GM19452 (cell line): Measurements from ENCODE around the gene CCR5.
"Not testable (repeated sequence)": the region's sequence is repeated elsewhere in the genome, so short reads cannot be mapped to it uniquely, and the experiment has no call there.

ENCODE experiments used
- ATAC-seq: cut with Tn5 transposase; IDR thresholded peaks from one replicate; pipeline ENCODE4 v1.9.1; 2021; ENCODE audit not compliant: unreplicated experiment

Gene CCR5

DNA sequence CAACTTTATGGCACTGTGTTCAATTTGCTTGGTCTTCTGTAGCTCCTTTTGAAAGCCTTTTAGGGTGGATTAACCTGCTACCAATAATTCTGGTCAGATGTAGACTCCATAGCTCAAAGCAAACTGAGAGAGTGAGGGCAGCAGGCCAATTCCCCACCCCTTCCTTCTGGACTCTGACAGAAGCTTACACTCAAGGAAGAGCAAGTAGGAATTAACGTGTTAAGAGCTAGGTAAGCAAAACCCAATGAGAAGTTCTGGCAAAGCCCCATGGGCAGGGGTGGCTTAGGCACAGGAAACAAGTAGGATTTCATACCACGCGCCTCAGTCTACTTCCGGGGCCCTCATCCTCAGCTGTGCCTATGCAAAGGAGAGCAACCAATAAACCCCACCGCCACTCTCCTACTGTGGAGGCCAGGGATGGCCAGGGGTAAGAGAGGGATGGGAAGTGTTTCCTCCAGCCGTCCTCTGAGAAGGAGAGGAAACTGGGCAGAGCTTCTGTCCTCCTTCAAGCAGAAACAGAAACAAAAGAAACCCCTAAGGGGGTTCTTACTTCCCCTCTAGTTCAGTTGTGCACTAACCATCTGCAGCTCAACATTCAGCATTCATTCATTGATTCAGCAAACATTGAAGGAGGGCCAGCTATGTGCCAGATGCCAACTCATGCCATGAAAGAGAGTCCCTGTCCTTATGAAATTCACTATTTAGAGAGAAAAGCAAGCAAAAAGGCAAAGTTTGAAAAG lies 12.6 kb downstream of the CCR5 start:
- no peak for ATAC-seq

DNA sequence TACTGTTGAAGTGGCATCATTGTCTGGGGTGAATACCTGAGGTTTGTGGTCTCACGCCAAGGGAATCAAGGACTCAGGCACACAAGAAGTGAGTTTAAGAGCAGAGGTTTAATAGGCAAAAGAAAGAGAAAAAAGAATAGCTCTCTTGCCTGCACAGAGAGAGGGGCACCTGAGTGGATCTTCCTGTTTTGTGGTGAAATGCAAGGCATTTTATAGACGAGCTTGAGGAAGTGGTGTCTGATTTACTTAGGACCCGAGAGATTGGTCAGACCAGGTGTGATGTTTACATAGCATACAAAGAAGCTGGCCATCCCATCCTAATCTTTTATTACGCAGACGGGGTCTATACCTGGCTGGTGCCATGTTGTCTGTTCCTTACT lies 13.2 kb downstream of the CCR5 start:
- no peak for ATAC-seq

DNA sequence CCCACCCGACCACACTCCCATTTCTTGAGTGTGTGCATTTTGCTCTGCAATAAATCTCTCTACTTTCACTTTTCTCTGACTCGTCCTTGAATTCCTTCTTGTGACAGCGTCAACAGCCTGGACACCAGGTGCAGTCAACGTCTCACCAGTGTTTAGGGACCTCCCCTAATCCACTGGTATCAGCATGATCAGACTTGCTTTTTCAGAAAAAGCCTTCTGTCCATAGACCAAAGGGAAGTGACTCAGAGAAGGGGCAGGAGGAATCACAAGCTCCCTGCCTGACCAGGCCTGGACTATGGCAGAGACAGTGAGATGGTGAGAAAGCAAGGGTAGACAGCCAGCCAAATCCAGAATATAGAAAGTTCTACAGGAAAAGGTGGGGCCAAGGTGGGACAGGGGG lies 15.5 kb downstream of the CCR5 start:
- no peak for ATAC-seq

DNA sequence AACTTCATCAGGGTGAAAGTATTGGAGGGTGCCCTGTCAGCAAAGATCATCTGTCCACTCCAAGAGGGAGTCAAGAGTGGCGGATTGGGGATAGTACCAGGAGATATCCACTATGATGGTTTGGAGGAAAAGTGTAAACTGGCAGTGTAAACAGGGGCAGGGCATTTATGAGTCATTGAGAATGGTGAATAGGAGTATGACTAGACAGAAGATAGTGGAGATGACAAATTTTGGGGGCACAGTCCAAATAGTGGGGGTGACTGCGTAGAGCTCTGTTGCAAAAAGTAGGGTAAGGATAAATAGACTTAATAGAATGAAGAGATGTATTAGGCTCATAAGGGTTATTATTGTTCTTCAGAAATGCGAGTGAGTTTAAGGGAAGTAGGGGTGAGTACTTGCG lies 18.1 kb downstream of the CCR5 start:
- ATAC-seq = not testable (repeated sequence)

DNA sequence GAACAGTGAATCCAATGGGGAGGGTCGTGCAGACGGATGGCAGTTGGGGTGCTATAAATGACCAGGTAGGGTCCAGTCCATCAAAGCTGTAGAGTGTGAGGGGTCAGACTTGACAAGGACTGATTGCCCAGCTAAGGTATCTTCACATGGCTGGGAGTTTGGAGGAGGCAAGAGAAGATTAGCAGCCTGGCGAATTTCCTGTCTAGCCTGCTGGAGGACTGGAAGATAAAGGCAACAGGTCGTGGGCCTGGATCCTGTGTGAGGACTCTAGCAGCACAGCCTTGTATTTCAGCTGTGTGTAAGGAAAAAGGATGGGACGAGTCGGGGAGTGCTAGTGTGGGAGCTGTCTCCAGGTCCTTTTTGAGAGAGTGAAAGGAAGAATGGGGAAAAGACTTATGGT lies 18.6 kb downstream of the CCR5 start:
- no peak for ATAC-seq

DNA sequence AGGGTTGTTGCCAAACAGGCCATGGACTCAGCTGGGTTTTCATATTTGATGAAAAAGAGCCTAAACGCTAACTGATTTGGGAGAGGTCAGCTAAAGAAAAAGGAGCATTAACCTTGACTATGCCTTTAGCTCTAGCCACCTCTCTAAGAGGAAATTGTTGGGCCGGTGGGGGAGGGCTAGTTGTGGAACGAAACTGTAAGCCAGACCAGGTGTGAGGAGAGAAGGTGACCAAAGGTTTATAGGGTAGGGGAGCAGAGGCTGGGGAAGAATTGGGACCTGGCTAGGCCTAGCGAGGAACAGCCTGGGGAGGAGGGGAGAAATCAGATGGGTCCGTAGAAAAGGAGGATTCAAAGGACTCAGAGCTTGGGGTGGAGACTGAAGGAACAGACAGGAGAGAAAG lies 20.8 kb downstream of the CCR5 start:
- ATAC-seq = not testable (repeated sequence)

DNA sequence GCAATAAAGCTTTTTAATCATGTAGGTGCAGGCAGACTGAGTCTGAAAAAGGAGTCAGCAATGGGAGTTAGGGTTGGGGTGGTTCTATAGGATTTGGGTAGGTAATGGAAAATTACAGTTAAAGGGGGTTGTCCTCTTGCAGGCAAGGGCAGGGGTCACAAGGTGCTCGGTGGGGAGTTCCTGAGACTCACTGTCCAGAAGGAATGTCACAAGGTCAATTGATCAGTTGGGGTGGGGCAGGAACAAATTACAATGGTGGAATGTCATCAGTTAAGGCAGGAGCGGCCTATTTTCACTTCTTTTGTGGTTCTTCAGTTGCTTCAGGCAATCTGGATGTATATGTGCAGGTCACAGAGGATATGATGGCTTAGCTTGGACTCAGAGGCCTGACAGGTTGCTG lies 22.3 kb downstream of the CCR5 start:
- ATAC-seq = no peak

DNA sequence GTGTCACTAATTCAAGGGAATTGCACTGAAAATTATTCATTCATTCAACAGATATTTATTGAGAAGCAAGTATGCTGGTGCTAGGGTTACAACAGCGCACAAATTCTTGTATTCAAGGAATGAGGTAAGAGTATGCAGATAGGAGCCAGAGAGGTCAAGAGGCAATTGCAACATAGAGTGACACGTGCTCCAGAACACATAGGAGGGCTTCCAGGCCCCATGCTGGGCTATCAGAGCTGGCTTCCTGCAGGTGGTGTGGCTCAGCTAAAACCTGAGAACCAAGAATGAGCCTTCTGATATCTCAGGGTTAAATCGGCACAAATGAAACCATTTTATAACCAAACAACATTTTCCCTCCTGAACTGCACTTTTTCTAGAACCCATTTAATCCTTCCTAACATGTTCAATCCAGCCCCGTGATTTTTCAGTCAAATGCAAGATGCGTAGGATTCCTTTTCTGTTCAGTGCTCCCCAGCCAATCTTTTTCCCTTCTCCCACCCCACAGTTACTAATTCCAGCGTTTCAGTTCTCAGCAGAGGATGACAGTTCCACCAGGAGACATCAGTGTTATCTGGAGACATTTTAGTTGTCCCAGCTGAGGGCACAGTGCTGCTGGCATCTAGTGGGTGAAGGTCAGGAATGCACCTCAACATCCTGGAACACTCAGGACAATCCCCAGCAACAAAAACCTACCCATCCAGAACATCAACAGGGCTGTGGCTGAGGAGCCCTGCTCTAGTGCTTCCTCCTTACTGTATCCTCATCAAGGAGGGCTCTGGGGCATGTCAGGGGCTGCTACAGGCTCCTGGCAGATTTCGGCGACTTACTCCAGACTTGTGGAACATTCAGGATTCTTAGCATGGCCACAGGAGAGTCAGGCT lies 23.0 kb downstream of the CCR5 start:
- no peak for ATAC-seq

DNA sequence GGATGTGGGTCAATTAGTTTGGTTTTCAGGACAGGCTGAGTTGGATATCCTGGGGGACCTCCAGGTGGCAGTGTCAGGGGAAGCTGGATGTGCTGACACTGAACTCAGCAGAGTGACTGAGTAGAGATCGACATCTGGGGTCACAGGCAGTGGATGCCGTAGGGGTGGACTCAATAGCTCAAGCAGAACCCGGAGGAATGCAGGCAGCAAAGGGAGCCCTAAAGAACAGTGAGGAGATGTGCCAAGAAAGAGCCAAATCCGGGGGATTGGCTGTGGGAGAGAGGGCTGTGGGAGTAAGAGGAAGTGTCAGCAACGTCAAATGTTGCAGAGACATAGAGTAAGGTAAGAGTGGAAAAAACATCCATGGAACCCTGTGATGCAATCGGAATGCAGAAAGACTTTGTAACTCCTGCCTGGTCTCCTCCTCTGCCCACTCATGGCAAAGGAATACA lies 24.5 kb downstream of the CCR5 start:
- no peak for ATAC-seq

DNA sequence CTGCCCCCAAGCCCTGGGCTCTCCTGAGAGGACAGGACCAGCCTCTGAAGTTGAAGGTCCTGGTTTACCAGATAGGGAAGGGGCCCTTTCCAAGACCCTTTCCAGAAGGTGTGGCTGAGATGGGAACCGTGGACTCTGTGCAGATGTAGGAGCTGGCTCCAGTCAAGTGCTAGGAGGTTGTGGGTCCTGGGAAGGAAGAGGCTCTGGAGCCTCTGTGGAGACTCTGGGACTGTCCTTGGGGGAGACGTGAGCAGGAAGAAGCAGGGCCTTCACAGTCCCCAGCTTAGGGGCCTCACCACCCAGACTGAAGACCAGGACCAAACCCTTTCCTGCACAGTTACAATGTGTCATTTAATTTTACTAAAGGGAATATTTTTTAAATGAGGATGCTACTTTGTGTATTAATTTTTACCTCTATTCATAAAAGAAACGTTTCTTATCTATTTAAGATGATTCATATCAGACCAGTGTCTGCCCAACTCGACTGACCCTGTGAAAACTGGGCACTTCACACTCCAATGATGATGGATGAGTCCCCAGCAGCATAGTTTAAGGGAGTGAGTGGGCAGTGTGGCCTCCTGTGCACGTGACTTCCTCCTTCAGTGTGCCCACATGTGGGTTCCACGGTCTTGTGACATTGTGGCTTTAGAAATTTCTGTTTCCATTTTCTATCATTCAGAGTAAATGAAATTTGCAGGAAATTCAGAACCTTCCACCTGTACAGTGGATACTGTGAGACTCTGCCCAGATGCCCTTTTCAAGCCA lies 25.2 kb downstream of the CCR5 start:
- ATAC-seq = no peak

DNA sequence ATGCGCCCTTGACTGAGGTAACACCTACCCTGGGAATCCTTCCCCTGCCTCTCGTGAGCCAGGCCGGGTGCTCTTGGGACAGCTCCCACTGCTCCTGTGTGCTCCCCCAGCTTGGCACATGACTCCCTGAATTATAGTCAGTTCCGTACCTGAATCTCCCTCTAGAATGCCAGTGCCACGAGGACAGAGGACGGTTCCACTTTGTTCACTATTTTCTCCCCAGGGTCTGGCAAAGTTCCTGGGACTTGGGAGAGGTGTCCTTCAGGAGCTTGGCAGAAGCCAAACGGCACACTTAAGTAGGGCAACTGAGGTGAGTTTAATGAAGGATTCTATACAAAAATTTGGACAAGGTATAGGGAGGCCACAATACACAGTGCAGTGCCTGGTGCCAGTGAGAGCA lies 26.4 kb downstream of the CCR5 start:
- no peak for ATAC-seq

DNA sequence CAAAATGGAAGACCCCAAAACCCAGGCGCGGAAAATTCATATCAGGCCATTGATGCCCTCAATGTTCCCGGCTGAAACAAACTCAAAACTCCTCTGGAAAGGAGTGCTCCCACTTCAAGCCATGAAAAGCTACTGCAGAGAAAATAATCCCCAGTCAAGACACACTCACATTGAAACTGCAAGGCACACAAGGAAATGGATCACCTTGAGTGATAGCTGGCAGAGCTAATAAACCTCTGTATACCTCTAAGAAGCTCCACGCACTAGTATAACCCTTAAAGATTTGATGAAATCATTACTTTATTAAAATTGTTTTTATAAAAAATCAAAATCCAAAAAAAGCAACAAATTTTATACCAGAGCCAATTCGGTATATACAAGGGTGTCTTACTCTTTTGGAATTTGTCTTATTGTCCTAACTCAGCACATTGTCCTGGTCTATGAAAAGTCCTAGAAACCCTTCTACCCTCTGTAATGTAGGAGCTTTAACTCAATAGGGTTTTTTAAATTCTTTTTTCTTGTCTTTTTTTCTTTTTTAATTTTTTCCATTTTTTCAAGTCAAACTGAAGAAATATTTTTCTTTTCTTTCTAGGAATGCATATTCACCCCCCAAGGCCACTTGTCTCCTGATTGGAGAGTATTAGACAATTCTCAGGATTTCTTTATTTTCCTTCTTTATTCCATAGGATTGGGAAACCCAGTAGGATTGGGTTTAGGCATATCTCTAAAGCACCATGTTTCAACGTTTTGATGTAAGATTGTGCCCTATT lies 27.6 kb downstream of the CCR5 start:
- ATAC-seq = no peak

DNA sequence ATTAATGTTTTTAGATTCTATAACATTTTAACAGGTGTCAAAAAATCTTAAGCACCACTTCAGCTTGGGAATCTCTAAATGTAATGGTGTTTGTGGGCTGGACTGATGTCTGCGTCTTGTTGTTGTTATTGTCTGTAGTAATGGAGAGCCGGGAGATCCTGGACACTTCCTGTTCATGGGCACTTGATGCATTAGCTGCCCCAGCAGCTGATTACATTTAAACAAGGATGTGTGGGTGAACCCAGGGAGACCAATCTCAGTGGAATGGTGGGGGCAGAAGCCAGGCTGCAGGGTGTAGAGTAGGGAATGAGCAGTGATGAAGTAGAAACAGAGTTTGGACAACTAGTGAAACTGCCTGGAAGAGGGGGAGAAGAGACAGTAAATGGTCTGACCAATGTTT lies 28.4 kb downstream of the CCR5 start:
- no peak for ATAC-seq

DNA sequence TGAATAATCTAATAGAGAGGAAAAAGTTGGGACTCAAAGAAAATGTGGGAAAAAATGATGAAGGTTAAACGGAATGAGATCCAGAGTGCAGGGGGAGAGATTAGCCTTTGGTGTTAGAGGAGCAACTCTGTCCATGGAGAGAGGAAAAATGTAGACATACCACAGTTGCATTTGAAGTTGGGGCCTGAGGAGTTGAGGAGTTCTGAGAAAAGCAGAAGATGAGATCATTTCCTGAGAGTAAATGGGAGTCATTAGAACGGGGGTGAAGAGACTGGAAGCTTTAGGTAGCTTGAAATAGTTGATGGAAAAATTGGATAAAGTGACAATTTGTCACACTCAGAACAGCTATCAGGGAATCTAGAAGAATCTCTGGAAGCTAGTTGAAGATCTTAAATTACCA lies 28.8 kb downstream of the CCR5 start:
- ATAC-seq = no peak

DNA sequence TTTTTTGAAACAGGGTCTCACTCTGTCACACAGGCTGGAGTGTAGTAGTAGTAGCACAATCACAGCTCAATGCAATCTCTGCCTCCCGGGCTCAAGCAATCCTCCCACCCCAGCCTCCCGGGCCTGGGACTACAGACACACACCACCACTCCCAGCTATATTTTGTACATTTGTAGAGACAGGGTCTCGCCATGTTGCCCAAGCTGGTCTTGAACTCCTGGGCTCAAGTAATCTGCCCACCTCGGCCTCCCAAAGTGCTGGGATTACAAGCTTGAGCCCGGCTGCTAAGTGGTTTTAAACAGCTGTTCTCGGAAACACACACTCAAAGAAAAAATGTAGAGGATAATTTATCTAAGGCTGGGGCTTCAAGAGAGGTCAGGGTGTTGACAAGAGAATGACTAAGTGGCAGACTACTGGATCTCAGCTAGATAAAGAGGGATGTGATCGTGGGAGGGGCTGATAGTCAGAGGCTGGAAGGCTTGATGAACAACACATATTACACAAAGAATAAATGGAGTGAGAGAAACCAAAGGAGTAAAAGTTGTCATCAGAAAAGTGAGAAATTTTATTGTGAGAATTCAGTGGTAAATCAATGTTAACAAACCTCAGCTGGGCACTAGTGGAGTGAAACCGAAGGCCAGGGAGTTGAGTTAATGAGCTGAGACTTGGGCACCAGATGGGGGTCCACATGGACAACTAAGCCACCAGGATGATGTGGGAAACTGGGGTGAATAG lies 29.4 kb downstream of the CCR5 start:
- ATAC-seq = no peak

DNA sequence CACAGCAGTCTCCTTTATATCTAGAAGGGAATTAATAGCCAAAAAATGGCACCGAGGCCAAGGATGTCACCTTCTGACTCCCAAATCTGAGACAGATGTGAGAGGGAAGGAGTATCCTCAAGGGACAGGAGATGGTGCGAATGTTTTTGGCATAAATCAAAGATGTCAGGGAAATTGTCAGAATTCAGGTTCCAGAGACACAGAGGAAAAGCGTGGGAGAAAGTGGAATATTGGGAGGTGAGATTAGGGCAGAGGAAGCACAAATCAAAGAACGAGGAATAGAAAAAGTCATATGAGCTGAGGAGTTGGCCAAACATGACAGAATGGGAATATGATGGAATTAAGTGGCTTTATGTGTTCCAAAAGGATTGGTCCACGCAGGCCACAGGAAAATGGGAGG lies 30.1 kb downstream of the CCR5 start:
- no peak for ATAC-seq

DNA sequence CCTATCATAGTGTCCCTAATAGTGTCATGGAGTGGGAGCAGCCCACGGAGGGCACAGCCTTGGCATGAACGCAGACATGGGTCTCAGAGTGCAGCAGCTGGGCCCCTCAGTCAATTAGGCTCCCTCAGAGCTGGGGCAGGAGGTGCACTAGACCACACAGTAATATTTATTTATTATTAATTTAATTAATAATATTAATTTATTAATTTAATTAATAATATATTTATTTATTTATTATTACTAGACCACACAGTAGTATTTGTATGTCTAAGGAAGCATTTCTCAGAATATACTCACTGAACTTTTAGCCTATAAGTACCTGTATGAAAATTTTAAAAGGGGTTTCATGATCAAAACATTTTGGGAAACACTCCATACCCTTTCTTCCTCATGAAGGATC lies 30.8 kb downstream of the CCR5 start:
- no peak for ATAC-seq

DNA sequence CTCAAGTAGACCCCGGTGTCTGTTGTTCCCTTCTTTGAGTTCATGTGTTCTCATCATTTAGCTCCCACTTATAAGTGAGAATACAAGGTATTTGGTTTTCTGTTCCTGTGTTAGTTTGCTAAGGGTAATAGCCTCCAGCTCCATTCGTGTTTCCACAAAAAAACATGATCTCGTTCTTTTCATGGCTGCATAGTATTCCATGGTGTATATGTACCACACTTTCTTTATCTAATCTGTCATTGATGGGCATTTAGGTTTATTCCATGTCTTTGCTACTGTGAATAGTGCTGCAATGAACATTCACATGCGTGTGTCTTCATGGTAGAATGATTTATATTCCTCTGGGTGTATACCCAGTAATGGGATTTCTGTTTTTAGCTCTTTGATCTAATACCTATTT lies 32.2 kb downstream of the CCR5 start:
- not testable (repeated sequence) for ATAC-seq

DNA sequence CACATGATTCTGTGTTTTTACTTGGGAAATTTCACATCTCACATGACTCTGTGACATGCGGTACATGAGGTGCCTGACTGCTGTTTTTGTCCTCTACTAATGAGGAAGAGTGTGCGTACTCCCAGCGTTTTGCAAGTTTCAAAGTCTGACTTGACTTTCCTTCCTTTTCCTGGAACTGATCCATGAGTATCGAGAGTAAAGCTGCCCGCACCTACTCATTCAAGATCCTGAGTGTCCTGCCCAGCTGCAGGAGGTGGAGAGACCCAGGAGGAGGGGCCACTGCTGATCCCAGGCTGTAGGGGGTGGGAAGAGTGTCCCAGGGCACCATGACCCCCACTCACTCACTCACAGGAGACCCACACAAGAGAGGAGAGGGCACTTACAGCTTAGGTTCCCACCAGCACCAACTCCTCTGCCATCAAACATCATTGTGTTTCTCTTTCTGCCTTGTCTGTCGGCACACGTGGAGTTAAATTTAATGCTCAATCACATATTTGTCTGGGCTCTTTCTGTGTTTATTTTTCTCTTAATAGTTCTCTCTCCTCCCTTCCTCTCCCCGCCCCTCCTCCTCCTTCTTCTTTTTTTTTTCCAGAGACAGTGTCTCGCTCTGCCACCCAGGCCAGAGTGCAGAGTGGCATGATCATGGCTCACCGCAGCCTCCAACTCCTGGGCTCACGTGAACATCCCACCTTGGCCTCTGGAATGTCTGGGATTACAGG lies 34.7 kb downstream of the CCR5 start:
- ATAC-seq = no peak

DNA sequence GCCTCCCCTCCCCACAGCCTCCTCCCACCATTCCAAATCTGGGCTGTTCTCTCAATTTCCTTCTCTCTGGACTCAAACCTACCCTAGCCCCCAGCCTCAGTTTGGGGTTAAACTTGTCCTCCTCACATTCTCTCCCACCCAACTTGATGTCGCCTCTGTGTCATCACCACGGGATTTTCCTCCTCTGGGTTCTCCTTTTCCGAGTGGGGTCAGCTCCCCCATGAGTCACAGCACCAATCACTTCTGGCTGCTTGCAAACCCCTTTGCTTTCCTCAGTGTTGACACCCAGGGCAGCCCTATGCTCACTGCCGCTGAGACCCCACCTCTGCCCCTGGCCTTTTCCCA lies 35.7 kb downstream of the CCR5 start:
- ATAC-seq = no peak
